Uterus (tissue), 4 donors: Measurements from ENCODE around the gene CC2D1A. TPM values are rescaled to one million over a fixed set of nuclear protein-coding genes. Genes with fewer than 3 reads are reported as not detected.

Source experiments
- DNase-seq, 2 donors: peaks; one replicate each; pipeline ENCODE4 v3.0.0-alpha.2; 2019 to 2020
- H3K27ac ChIP-seq, 2 donors: fragments of 200-600 bp; sonication (generic); 1 replicate in 1 of 2; 2 replicates in 1 of 2; pipeline ENCODE4 v1.5.1; 2016 to 2018
- H3K27me3 ChIP-seq, 2 donors: fragments of 200-600 bp; sonication (generic); one replicate each; pipeline ENCODE4 v1.5.1; 2018 to 2019; ENCODE audit warnings: control low read depth in 1 of 2
- H3K36me3 ChIP-seq, 2 donors: fragments of 200-600 bp; sonication (generic); one replicate each; pipeline ENCODE4 v1.5.1; 2019; ENCODE audit warnings: control low read depth in 1 of 2
- H3K4me1 ChIP-seq, 2 donors: fragments of 200-600 bp; sonication (generic); one replicate each; pipeline ENCODE4 v1.5.1; 2018 to 2019; ENCODE audit warnings: control low read depth in 1 of 2
- H3K4me3 ChIP-seq, 2 donors: fragments of 200-600 bp; sonication (generic); 1 replicate in 1 of 2; 2 replicates in 1 of 2; pipeline ENCODE4 v1.5.1; 2018 to 2019; ENCODE audit warnings: mild to moderate bottlenecking in 1 of 2
- H3K9me3 ChIP-seq, 2 donors: fragments of 200-600 bp; sonication (generic); one replicate each; pipeline ENCODE4 v1.5.1; 2019; ENCODE audit warnings: control low read depth in 1 of 2
- POLR2A ChIP-seq, 2 donors: fragments of 450-650 bp; IDR thresholded peaks; one replicate each; pipeline ENCODE4 v1.6.1; 2016; ENCODE audit warnings: antibody characterized with exemption in 2 of 2, mild to moderate bottlenecking in 1 of 2, moderate library complexity in 1 of 2
- intact Hi-C: fragments of 100-400 bp; cut with DNase I; formaldehyde crosslinking; loops from one replicate; pipeline ENCODE4 v1.15.1; 2023; ENCODE audit warnings: low total_unique reads
- total RNA-seq, 4 donors: library from RNA; depleted of rRNA in 3 of 4; stranded (reverse); fragments of >200 nt in 3 of 4; gene quantifications; one replicate each; pipeline versions ENCODE4 v1.1.0 to v1.2.4, GENCODE V29; 2014 to 2023
- TF ChIP-seq, protein P1 (sequence below), 4 experiments: fragments of 200-600 bp in 2 of 4; fragments of 450-650 bp in 2 of 4; sonication (generic) in 2 of 4; IDR thresholded peaks; one replicate each; pipeline ENCODE4 v1.5.1; 2016 to 2019; ENCODE audit warnings: antibody characterized with exemption in 4 of 4, mild to moderate bottlenecking in 2 of 4, moderate library complexity in 1 of 4
- donor health status: DM: yes; HTN: yes; CAD: no.

The CC2D1A gene
- total RNA-seq, 4 donors from 2014 or later, result 3.2 to 44.4 (median 13.2) TPM

DNA sequence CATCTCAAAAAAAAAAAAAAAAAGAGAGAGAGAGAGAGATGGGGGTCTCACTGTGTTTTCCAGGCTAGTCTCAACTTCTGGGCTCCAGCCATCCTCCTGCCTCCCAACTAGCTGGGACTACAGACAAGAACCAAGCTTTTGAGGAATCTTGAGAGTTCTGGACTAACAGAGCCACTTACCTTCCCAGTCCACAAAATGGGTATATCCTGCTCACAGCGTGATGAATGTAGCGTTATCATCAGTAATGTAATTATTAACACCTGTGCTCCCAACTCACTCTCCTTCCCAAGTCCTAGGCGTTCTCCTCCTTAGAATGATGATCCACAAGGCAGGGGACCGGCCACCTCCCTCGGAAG is 33.7 kb upstream of the CC2D1A start:
- H3K4me1 ChIP-seq, result peaks cover 0 to 6% of the 10 kb centered on the region in 2 donors
- H3K36me3 ChIP-seq, result no peaks in the 10 kb centered on the region
- no peaks in the 10 kb centered on the region for H3K9me3 ChIP-seq
- intact Hi-C loops, result no loop called here
- TF ChIP-seq POLR2A (IDR thresholded peaks at IDR 0.05), result no peak
- TF ChIP-seq, protein P1, sequence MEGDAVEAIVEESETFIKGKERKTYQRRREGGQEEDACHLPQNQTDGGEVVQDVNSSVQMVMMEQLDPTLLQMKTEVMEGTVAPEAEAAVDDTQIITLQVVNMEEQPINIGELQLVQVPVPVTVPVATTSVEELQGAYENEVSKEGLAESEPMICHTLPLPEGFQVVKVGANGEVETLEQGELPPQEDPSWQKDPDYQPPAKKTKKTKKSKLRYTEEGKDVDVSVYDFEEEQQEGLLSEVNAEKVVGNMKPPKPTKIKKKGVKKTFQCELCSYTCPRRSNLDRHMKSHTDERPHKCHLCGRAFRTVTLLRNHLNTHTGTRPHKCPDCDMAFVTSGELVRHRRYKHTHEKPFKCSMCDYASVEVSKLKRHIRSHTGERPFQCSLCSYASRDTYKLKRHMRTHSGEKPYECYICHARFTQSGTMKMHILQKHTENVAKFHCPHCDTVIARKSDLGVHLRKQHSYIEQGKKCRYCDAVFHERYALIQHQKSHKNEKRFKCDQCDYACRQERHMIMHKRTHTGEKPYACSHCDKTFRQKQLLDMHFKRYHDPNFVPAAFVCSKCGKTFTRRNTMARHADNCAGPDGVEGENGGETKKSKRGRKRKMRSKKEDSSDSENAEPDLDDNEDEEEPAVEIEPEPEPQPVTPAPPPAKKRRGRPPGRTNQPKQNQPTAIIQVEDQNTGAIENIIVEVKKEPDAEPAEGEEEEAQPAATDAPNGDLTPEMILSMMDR (IDR thresholded peaks at IDR 0.05), result no peak
- no peak for DNase-seq
- peaks cover 0 to 3% of the 10 kb centered on the region in 2 donors for H3K27me3 ChIP-seq
- no peak overlapping the region for H3K27ac ChIP-seq
- peak overlapping the region in 1 of 2 donors; percentile 17 for H3K4me3 ChIP-seq

DNA sequence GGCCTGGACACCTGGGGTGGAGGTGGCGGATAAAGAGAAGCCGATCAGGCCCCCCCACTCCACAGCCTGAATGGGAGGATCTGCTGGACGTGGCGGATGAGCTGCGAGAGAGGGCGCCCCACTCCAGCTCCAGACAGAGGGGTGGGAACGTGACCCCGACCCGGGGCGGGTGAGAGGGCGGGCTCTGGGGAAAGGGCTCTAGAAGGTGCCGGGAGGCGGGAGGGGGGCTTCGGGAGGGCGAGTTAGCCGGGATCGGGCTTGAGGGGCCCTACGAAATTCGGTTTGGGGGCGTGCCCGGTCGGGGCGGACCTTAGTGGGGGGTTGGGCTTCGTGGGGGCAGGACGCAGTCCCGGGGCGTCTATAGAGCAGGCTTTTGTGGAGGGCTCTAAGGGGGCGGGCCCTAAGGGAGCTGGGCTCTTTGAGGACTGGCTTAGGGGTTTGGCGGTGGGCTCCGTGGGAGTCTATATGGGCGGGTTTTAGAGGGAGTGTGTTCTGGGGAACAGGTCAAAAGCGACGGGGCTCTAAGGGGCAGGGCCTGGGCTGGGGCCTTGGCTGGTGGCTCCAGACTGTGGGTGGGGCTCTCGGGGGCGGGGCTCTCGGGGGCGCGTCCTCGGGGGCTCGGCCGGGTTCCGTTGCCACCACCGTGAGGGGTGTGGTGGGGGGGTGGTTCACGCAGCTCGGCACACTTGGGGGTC is 33.2 kb upstream of the CC2D1A start:
- Histone ChIP-seq H3K27me3 (peaks cover 0 to 3% of the 10 kb centered on the region in 2 donors), H3K4me1 (peaks cover 0 to 6% of the 10 kb centered on the region in 2 donors), H3K9me3 (no peaks in the 10 kb centered on the region), H3K27ac (no peak overlapping the region), H3K4me3 (peak overlapping the region in 1 of 2 donors; percentile 17), H3K36me3 (no peaks in the 10 kb centered on the region)
- intact Hi-C loops, result no loop called here
- TF ChIP-seq, protein P1 (IDR thresholded peaks at IDR 0.05), result no peak
- TF ChIP-seq POLR2A (IDR thresholded peaks at IDR 0.05), result no peak
- no peak for DNase-seq

DNA sequence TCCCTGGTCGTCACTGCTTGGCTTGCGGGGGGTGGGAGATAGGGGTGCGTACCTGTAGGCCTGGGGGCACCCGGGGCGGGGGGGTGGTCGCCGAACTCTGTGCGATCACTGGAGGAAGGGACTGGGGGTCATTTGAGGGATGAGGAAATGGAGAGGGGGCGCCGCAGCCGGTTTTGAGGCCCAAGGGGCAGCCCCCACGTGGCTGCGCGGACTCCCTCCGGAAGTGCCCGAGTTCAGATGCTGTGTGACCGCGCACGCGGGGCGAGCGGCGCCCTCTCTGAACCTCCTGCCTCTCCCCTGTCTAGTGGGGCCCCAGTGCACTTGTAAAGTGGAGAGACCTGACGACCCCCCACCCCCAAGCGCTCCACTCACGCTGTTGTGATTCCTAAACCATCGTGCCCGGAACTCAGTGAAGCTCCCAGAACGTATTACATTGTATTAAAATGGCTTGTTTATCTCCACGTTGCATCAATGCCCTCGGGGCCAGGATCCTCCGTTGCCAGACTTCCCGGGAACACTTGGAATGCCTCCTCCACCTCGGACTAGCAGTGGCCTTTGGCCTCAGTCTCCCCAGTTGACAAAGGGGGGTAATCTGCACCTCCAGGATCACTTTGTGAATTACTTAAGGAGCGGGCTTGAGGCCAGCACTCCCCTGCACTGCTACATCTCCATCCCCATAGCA is 32.0 kb upstream of the CC2D1A start:
- intact Hi-C loops, result no loop called here
- no peak for DNase-seq

DNA sequence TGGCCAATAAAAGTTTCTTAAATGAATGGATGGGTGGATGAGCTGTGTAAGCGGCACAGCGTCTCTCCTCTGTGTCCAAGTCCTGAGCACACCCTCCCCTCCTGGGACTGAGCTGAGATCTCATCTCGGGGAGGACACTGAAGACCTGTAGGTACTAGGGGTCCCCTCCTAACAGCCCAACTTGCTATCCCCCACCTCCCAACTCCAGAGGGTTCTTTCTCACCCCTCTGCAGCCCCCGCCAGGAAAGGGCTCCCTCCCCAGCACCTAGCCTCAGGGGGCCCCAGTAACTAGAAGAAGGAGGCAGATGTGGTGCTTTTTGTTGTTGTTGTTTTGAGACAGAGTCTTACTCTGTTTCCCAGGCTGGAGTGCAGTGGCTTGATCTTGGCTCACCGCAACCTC is 30.2 kb upstream of the CC2D1A start:
- TF ChIP-seq, protein P1 (IDR thresholded peaks at IDR 0.05), result no peak
- no peak for TF ChIP-seq POLR2A (IDR thresholded peaks at IDR 0.05)
- intact Hi-C loops, result no loop called here
- H3K4me1 ChIP-seq, result peaks cover 0 to 6% of the 10 kb centered on the region in 2 donors
- no peak overlapping the region for H3K4me3 ChIP-seq
- H3K9me3 ChIP-seq, result no peaks in the 10 kb centered on the region
- H3K36me3 ChIP-seq, result no peaks in the 10 kb centered on the region
- H3K27ac ChIP-seq, result no peak overlapping the region
- DNase-seq, result no peak
- H3K27me3 ChIP-seq, result peaks cover 0 to 3% of the 10 kb centered on the region in 2 donors

More for the DNA sequence above, 32.0 kb upstream of the CC2D1A start:
- TF ChIP-seq, protein P1 (IDR thresholded peaks at IDR 0.05), result no peak
- TF ChIP-seq POLR2A (IDR thresholded peaks at IDR 0.05), result no peak
- Histone ChIP-seq H3K4me3 (no peak overlapping the region), H3K27me3 (peaks cover 0 to 3% of the 10 kb centered on the region in 2 donors), H3K36me3 (no peaks in the 10 kb centered on the region), H3K4me1 (peaks cover 0 to 6% of the 10 kb centered on the region in 2 donors), H3K27ac (no peak overlapping the region), H3K9me3 (no peaks in the 10 kb centered on the region)

DNA sequence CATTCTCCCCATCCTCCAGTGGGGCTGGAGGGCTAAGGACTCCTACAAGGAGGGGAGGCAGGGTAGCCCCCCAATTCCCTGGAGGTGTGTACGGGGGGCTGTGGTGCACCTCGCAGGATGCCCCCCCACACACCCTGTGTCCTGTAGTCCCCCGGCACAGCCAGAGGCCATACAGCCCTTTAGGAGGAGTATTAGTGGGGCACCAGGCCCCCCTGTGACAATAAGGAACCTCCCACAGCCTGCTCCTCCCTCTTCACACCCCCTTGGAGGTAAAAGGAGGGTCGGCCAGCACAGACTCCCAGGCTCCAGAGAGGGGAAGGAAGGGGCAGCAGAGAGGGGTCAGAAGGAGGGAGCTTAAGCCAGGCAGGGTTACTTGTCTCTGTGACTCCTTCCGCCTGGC is 29.2 kb upstream of the CC2D1A start, which contains the start of gene NANOS3:
TSS of gene NANOS3 (plus strand) at position 301 of the 400 bp plus-strand sequence. CDS start 115 bp downstream, outside the sequence.
- Histone ChIP-seq H3K9me3 (no peaks in the 10 kb centered on the region), H3K4me1 (peaks cover 0 to 6% of the 10 kb centered on the region in 2 donors)
- intact Hi-C loops, result no loop called here

More for the DNA sequence above, 29.2 kb upstream of the CC2D1A start, which contains the start of gene NANOS3:
- TF ChIP-seq POLR2A (IDR thresholded peaks at IDR 0.05), result no peak
- TF ChIP-seq, protein P1 (IDR thresholded peaks at IDR 0.05), result no peak
- Histone ChIP-seq H3K36me3 (no peaks in the 10 kb centered on the region), H3K4me3 (no peak within 1 kb of the TSS), H3K27ac (no peak within 1 kb of the TSS), H3K27me3 (peaks cover 0 to 3% of the 10 kb centered on the region in 2 donors)
- no peak for DNase-seq
